Measurements from ENCODE around the gene GSDMA.

- no peak for TF ChIP-seq GATA3 (IDR thresholded peaks at IDR 0.05; ENCODE audit: low read depth, low read length)
- no peak for TF ChIP-seq GATA2 (IDR thresholded peaks at IDR 0.05; ENCODE audit: low read depth, low read length)
Observed at GRCh38 chr17:39913989-39914388, 48.8 kb upstream of the GSDMA start.
